ENCODE measurements around the gene MTERF4.

MTERF4 gene

DNA sequence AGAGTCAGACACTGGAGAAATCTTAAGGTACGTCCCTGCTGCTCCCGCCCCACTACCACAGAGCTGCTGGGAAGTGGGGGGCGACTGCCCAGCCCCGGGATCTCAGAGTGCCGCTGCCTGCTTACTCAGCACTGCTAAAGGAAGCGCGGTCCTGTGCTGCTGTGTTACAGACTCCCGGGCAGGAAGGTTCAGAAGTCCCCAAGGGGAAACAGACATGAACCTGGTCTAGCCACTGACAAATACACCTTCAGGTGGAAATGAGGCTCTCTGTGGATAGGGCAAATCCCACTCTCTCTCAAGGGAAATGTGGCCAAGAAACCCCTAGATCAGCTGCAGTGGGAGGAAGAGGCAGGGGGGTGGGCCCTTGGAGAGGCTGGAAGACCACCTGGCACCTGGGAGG lies 13.7 kb downstream of the MTERF4 start:
- DNase-seq, result no peak

DNA sequence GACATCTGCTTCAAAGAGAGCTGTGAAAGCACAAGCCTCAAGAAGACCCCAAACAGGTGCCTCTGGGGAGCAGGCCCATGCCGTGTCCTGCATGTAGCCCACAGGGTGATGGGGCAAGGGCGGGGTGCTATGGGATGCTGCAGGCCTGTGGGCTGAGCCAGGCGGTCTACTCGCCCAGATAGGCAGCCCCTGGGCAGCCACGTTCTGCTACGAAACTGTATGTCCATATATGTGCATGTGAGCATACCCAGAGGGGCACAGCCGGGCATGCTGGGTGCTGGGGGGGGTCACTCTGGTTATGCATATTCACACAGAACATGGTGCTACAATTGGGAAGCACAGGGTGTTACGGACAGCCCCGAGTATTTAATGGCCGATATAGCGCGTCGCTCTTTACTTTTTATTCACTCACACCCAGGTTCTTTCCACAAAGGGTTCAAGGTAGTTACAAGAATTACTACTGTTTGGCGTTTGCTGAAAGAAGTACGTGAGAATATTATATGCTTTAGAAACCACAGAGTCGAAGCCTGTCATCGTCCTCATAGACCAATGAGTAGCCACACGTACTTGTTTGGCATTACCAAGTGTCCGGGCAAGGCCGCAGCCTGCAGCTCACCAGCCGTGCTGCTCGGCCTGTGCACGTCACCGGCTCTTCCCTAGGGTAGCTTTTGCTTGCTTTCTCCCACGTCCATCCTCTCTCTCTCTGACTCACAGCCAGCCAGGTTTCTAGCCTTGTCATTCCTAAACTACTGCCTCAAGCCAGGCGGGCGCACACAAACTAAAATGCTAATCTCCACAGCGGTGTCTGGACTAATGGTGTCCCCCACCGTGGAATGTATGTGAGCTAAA lies 14.4 kb downstream of the MTERF4 start:
- no peak for DNase-seq

DNA sequence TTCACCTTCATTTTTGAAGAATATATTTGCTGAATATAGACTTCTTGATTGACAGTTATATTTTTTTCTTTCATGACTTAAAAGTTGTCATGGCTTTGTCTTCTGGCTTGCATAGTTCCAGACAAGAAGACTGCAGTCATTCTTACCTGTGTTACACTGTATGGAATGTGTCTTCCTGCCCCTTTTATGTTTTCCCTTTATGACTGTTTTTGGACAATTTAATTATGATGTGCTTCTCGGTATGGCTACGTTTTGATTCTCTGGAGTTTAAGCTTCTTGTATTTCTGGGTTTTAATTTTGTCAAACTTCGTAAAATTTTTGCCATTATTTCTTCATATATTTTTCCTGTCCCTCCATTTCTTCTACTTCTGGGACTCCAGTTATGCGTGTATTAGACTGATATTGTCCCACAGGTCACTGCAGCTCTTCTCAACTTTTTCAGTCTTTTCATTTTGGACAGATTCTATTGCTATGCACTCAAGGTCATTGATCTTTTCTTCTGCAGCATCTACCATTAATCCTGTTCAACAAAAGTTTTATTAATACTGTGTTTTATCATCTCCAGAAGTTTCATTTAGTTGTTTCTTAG lies 17.1 kb downstream of the MTERF4 start:
- no peak for DNase-seq

DNA sequence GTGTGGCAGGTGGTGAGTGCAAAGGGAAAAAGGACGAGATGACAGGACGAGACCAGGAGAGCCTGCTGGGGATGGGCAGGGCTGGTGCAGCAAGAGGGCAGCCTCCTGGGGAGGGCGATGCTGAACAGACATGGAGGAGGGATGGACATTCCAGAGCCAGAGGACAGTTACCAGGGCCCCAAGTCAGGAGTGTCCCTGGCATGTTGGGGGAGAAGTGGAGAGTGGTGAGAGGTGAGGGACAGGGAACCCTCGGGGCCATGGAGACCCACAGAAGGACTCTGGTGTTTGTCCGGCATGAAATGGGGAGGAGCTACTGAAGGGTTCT lies 19.0 kb downstream of the MTERF4 start:
- DNase-seq, result no peak

DNA sequence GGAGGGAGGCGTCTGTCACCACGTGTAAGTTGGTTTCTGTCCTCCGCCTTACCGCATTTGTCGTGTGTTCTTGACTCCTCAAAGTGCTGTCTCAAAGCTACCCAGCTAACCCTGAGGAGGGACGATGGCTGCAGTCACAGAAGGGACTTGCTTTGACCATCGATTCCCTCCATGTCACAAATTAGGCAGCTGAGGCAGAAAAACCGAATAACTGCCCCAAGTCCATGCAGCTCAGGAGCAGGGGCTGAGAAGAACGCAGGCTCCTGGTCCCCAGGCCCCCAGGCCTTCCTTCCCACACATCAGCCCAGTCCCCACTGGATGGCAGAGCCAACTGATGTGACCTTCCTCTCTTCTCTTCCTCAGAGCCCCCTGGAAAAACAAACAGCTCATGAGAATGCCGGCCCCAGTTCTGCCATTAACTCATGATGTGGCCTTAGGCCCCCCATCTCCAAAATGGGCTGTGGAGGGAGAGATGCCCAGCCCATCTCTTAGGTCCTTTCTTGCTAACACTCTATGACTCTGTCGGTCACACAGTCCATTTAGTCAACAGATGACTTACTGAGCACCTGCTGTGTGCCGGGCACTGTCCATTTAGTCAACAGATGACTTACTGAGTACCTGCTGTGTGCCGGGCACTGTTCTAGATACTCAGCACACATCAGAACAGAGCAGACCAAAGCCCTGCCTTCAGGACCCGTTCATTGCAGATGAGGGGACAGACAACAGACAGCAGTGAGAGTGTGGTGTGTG lies 19.6 kb downstream of the MTERF4 start:
- no peak for DNase-seq

DNA sequence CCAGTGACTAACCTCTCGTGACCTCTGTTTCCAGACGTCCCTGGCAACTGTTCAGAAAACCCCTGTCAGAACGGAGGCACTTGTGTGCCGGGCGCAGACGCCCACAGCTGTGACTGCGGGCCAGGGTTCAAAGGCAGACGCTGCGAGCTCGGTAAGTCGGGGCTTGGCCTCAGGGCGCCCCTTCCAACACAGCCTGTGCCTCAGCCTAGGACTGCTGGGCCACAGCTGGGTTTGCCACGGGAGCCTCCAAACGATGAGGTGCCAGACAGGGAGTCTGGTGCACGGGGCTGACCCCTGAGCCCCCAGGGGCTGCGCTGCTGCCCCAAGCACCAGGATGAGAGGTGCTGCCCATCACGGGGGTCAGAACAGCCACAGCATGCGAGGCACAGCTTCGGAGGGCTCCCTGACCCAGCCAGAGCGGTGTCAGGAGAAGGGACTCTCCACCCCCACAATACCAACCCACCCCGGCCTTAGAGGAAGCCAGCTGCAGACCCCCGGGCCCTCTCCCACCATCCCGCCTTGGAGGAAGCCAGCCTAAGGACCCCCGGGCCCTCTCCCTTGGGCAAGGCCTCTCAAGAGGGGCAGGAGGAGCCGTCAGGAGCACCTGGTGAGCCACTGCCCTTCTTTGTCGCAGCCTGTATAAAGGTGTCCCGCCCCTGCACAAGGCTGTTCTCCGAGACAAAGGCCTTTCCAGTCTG lies 20.3 kb downstream of the MTERF4 start:
- no peak for DNase-seq

DNA sequence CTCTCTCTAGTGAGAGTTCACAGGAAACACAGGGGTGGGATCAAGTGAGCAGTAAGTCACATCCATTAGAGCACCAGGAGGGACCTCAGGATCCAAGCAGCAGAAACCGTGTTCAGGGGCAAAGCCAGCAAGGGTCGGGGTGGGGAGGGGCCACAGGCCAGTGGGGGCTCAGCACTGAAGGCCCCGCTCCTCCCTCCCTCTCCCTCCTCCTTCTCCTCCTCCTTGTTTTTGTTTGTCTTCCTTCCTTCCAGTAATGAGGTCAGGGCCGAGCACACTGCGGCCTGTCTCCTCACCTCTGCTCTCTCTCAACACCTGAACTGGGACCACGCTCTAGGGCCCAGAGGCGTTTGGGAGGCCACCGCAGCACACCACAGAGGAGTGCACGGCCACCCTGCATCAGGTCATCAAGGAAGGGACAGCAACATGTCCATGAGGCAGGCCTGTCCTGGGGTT lies 20.9 kb downstream of the MTERF4 start:
- DNase-seq, result no peak

DNA sequence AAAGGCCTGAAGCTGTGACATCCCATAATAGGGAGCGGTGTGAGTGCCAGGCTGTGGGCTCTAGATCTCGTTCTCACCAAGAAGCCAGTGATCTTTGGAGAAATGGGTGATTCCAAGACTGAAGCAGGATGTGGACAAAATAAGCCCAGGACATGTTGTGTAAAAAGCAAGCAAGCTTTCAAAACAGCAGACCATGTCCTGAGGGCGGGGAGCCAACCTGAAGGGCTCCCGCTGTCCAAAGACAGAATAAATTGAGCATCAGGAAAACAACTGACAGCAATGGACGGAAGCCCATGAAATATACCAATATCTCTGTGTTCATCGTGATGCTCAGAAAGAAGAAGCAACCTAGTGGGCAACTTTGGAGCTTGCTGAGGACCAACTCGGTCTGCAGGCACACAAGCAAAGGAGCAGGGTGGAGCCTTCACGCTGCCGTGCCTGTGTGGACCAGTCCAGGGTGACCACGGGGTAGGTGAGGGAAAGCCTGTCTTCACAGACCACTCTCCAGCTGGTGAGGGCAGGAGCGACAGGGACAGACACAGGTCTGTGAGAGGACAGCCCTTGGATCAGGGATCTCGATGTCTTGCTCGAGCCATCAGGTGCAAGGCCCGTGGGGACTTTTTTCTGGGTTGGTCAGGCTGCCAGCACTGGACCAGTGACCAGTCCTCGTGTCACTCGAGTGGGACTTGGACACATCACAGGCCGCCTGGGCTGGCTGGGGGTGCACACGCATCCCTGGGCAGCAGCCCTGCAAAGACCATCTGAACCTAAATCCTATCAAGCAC lies 21.5 kb downstream of the MTERF4 start:
- DNase-seq, result no peak

DNA sequence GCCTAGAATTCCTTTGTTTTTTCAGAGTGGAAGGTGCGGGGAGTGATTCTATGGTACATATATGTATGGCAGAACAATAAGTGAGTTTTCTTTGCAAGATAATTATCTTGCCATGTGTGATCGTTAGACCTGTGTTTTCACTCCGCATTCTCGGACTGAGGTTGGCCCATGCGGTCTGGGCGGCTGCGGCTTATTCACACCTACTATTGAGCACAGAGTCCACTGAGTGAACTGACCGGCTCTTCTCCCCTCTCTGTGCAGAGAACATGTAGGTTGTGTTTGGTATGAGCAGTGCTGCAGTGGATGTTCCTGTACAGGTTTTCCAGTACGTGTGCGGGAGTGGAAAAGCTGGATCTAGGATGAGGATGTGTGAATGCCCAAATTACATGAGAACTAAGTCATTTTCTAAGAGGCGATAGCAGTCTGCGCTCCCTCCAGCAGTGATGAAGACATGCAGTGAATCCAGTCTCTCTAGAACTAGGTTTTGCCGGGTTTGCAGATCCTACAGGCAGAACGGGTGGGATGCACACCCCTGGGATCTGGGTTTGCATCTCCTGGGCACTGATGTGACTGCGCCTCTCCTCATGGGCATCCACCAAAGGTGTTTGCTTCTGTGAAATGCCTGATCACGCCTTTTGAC lies 27.1 kb downstream of the MTERF4 start:
- no peak for DNase-seq

DNA sequence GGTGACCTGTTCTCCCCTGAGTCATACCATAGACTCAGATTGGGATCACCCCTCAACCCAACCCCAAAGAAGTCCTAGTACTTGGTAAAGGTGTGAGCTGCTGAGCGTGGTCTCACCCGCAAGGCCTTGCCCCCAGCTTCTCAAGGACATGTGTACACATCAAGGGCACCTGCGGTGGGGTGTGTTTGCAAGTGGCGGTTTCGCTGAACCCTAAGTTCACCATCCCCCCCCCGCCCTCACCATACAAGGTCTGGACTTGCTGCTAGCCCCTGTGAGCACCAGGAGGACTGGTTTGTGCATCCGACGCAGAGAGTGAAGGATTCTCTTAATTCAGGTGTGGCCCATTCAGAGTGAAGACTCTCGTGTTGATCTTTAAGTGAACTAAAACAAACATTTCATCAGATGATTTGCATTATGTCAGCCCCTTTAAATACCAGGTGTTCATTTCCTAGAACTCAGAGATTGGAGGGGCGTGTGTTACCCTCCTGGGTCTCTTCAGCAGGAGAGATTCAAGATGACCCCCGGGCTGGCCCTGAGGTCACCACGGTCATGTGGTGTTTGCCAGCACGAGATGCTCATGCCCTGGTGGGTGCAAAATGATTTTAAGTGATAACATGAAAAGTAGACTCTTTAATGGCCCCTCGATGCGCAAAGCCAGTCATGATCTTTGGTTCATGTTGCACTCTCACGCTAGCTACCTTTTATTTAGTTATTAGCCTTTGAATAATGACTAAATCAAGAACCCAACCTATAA lies 27.8 kb downstream of the MTERF4 start:
- DNase-seq, result no peak

DNA sequence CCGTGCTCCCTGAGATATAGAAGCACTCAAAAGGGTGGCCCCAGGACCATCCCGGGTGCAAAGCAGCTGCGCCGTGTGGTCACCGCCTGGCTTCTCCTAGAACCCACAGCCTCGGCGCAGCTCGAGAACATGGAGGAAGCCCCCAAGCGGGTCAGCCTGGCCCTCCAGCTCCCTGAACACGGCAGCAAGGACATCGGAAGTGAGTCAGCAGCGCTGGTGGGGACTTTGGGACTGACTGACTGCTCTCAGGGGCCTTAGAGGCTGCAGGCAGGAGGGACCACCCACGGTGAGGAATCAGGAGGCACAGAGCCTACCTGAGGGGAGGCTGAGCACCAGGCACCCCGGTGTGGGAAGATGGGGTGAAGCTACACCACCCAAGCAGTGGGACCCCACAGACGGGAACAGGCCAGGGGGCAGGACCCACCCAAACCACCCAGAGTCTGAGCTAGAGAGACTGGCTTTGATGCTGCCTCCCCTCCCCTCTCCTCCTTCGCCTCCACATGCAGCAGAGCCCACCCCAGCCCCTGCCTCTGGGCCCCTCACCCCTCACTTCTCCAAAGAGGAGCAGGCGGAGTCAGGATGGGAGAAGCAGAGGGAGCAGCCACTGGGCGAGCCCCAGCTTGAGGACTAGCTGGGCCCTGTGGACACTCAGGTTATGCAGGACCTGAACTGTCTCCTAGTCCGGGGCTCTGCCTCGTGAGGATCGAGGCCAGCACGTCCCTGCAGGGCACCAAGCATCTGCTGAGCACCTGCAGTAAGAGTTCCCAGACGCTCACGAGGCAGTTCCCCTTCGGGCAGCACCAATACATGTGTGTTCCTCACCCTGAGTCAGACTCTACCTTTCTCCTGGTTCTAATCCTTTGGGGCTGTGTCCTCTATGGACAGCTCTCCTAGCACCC lies 28.7 kb downstream of the MTERF4 start:
- no peak for DNase-seq

DNA sequence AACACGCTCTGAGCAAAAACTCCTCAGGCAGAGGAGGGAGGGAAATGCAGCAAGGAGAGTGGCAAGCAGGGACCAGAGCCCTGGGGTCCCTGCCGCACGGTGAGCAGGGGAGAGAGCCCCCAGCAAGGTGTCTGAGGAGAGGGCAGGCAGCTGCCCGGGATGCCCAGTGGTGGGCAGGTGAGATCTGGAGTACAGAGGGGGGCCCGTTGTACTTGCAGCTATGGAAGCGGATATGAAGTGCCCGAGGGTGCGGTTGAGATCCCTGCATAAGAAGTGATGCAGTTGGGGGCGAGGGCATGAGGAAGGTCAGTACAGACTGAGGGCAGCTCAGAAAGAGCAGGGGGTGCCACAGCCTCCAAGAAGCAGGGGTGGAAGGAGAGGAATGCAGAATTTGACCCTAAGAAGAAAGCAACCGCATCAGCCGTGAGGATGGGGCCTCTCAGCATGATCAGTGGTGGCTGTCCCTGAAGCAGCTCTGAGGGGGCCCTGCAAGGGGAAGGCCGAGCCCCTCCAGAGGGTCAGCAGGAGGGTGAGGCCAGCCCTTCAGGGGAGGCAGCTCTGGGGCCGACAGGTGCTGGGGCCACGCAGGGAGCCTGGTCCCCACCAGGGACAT lies 29.4 kb downstream of the MTERF4 start:
- DNase-seq, result no peak

DNA sequence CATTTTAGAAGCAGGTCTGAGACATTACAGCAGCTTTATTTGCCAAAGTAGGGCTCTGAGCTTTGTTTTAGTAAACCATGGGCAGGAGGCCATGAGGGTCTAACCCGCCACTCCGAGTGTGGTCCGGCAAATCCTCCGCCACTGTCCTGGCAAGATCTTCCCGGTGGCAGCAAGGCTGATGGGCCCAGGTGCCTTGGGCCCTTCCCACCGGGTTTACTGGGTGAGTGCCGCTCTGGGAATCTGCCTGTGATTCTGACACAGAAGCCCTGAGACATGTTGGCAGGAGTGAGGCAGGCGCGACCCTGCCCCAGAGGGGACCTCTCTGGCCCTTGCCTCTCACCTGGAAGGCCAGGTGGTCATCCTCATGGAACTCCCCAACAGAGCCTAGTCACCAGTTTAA lies 29.9 kb downstream of the MTERF4 start:
- no peak for DNase-seq

DNA sequence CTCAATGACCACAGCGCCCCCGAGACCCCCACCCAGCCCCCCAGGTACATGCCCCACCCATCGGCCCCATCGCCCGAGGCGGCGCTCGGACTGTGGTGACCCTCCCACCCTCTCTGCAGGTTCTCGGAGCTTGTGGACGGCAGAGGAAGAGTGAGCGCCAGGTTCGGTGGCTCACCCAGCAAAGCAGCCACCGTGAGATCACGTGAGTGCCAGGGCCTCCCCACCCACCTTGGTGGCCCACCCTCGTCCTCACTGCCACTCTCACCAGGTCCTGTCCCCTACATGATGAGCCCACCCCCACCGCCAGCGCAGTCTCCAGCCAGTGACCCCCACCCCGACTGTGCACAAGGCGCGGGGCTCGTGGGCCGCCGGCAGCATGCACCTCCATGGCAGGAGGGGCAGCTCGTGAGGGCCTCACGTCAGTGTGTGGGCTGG lies 30.4 kb downstream of the MTERF4 start:
- DNase-seq, result no peak

DNA sequence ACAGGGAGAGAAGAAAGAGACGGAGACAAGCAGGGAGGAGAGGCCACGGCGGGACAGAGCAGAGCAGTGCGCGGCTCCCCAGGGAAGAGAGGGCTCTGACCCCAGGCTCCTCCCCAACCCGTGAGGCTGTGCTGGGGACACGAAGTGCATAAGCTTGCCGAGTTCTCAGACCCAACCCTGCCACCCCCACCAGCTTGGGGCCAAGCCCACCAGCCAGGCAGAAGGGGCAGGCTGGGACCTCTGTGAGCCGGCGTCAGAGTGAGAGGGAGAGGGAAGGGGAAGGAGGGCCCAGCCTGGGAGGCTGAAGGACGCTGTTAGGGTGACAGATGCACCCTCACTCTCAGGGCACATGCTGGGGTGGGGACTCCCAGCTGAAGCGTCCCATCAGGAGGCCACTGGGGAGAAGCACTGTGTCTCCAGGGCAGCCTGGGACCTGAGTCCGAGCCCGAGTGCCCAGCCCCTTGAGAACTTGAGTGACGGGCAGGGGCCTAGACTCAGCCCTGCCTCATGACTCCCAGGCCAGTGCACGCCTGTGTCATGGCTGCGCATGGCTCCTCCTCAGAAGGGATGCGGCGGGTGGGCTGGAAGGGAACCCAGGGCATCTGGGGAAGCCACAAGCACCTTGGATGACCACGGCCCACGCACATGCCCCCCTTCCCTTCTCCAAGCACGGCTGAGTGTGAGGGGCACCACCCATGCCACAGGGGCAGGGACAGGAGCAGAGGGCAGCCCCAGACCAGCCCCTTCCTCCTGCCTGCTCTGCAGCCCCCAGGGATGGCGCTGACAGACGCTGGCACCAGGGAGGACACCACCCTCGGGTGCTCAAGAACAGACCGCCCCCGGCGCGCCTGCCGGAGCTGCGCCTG lies 31.0 kb downstream of the MTERF4 start:
- no peak for DNase-seq

DNA sequence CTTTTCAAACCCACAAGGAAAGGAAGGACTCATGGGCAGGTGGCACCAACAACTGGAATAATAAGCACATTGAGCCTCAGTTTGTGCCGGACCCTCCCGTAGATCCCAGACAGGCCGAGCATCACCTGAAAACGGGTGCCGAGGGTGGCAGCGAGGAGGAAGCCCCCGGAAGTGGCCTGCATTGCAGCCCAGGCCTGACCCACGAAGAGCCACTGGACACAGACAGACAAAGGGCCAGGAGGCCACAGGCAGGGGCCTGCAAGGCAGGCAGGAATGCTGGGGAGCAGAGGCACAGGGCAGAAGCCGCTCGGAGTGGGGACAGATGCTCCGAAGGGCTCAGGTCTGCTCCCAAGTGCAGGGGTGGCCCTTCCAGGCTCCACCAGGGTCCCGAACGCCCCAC lies 31.7 kb downstream of the MTERF4 start:
- DNase-seq, result no peak

DNA sequence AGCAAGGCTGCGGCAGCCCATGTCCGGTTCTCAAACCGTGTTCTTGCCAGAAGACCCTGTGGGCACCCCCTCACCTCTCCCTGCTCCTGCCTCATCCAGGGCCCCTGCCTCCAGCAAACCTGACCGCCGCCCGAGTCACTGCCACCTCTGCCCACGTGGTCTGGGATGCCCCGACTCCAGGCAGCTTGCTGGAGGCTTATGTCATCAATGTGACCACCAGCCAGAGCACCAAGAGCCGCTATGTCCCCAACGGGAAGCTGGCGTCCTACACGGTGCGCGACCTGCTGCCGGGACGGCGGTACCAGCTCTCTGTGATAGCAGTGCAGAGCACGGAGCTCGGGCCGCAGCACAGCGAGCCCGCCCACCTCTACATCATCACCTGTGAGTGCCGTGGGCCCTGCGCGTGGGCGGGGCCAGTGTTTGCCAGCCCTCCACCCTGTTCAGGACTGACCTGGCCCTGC lies 32.2 kb downstream of the MTERF4 start:
- DNase-seq, result no peak

Measured in NCI-H1105 treated with DMSO at 0.1 percent for 48 hours (cell line).